Measurements from ENCODE around the gene ZNF763. TPM values are rescaled to one million over a fixed set of nuclear protein-coding genes. Genes with fewer than 3 reads are reported as not detected.
A peak's percentile ranks its signal among the peaks of the same experiment; 100 is the strongest.
"Not testable (repeated sequence)": the region's sequence is repeated elsewhere in the genome, so short reads cannot be mapped to it uniquely, and the experiment has no call there.

The ZNF763 gene
- 1 to 10 TPM; 4.8 to 7.7 (median 5.8) TPM for total RNA-seq
- 10.7 TPM for total RNA-seq (2013)

DNA sequence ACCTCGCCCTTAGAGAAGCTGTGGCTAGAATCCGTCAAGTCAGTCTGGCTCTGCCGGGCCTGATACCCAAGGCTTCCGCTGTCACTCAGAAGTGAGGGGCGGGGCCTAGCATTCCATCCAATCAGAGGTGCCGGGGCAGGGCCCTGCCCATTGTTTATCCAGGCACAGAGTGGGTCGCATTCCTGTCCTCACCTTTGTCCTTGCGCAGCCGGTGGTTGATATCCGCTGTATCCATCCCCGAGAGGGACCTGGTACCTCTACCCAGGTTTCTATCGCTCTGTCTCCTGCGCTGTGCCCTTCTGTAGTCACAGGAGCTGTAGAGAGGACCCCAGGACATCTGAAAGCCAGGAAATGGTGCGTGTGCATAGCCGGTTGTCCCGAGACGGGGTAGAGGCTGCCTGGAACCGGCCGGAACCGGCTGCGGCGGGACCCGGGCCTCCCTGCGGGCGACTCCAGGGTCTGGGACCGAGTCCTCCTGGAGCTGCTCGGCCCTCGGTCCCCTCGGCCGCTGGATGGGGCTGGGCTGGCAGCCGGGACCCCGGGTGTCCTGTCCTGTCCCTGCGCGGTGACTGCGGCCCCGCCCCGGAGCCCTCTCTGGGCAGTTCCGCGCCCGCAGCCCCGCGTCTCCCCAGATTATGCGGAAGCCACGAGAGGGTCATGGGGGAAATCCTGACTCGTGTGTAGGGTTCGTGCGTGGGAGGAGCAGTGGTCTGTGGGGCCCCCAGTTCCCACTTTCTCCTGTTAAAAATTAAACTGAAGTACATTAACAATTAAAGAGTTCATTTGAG lies at the start of gene ZNF763:
Gene ZNF763, plus strand, starts transcription at position 183 of the 788 bp plus-strand sequence. Its CDS starts 169 bp downstream, at position 352.
- intact Hi-C loops (cut with micrococcal nuclease), result loop anchor here (1.0 to 5.0 kb wide), 4 partner anchors 23 to 176 kb away; partner anchors contain the start of gene ZNF700
- H3K27me3 Mint-ChIP-seq (ENCODE audit: low read depth in 2 of 2), result no peaks in the 10 kb centered on the region
- H3K4me1 ChIP-seq (ENCODE audit: control insufficient read depth, insufficient read depth, low read length), result peaks cover 18% of the 10 kb centered on the region
- peak within 1 kb of the TSS; percentile 90 for H3K4me3 Mint-ChIP-seq
- peak; percentile 90 to 92 for DNase-seq
- no peaks in the 10 kb centered on the region for H3K36me3 Mint-ChIP-seq
- ATAC-seq, result peak; percentile 89 to 94 (median 90)
- H3K9me3 ChIP-seq (ENCODE audit: control insufficient read depth, insufficient read depth, low read length), result no peaks in the 10 kb centered on the region
- peak within 1 kb of the TSS; percentile 91 for H3K27ac ChIP-seq (ENCODE audit: low read length)
- H3K27me3 ChIP-seq (ENCODE audit: control insufficient read depth, insufficient read depth, low read length), result no peaks in the 10 kb centered on the region
- under 1% methylated on average over 47 of the region's 47 CpGs for WGBS (ENCODE audit: insufficient coverage)
- H3K9me3 Mint-ChIP-seq, result no peaks in the 10 kb centered on the region
- peak within 1 kb of the TSS; percentile 95 for H3K27ac Mint-ChIP-seq
- H3K4me3 ChIP-seq (ENCODE audit: low read length), result peak within 1 kb of the TSS; percentile 86
- H3K36me3 ChIP-seq (ENCODE audit: control insufficient read depth, insufficient read depth, low read length), result no peaks in the 10 kb centered on the region
- peaks cover 22 to 28% of the 10 kb centered on the region in 2 donors for H3K4me1 Mint-ChIP-seq
- TF ChIP-seq, protein P1, sequence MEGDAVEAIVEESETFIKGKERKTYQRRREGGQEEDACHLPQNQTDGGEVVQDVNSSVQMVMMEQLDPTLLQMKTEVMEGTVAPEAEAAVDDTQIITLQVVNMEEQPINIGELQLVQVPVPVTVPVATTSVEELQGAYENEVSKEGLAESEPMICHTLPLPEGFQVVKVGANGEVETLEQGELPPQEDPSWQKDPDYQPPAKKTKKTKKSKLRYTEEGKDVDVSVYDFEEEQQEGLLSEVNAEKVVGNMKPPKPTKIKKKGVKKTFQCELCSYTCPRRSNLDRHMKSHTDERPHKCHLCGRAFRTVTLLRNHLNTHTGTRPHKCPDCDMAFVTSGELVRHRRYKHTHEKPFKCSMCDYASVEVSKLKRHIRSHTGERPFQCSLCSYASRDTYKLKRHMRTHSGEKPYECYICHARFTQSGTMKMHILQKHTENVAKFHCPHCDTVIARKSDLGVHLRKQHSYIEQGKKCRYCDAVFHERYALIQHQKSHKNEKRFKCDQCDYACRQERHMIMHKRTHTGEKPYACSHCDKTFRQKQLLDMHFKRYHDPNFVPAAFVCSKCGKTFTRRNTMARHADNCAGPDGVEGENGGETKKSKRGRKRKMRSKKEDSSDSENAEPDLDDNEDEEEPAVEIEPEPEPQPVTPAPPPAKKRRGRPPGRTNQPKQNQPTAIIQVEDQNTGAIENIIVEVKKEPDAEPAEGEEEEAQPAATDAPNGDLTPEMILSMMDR (IDR thresholded peaks at IDR 0.05), result no peak

DNA sequence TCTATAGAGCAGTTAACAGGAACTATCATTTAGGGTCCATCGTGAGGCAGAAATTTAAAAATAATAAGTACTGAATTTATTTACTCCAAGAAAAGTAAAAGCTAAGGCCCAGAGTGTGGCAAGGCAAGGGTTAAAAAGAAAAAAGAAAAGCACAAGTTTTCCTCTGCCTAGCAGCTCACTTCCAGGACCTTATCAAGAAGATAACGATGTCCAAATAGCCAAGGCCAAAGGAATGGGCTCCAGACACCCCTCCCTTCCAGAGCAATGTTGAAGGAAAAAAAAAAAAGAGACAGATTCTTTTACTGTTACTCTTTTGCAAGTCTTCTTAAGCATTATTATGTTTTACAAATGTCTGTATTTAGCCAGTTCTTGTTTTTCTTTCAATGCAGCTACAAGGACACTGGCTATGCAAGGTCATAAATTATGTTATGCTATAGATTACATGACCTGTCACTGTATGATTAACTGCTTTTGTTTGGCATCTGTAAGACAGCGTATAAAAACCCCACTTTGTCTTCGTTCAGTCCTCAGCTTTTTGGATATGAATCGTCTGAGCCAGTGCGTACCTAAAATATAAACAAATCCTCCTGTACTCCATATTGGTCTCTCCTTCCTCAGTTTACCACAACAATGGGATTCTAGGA lies 42.9 kb upstream of the ZNF763 start:
- intact Hi-C loops (cut with micrococcal nuclease), result loop anchor here (5.0 kb wide), 2 partner anchors 135 to 425 kb away; no protein-coding TSS in a partner anchor
- ATAC-seq, result no peak

DNA sequence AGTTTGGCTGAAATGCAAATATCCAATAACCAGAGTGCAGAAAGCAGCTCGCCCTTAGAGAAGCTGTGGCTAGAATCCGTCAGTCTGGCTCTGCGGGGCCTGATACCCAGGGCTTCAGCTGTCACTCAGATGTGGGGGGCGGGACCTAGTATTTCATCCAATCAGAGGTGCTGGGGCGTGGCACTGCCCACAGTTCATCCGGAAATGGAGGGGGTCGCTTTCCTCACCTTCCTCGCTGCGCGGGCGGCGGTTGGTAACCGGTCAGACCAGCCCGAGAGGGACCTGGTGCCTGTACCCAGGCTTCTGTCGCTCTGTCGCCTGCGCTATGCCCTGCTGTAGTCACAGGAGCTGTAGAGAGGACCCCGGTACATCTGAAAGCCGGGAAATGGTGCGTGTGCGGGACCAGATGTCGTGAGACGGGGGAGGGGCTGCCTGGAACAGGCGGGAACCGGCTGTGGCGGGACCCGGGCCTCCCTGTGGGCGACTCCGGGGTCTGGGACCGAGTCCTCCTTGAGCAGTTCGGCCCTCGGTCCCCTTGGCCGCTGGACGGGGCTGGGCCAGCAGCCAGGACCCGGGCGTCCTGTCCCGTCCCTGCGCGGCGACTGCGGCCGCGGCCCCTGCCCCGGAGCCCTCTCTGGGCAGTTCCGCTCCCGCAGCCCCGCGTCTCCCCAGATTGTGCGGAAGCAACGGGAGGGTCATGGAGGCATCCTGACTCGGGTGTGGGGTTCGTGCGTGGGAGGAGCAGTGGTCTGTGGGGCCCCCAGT lies 39.8 kb upstream of the ZNF763 start, which contains the start of gene ZNF700:
Gene ZNF700, plus strand, starts transcription at position 222 of the 765 bp plus-strand sequence. Its CDS starts 104 bp downstream, at position 326.
- Mint-ChIP-seq H3K4me1 (peaks cover 50 to 54% of the 10 kb centered on the region in 2 donors), H3K4me3 (peak within 1 kb of the TSS; percentile 97), H3K36me3 (no peaks in the 10 kb centered on the region), H3K27me3 (ENCODE audit: low read depth in 2 of 2) (peaks cover 0 to 4% of the 10 kb centered on the region in 2 donors), H3K9me3 (no peaks in the 10 kb centered on the region), H3K27ac (peak within 1 kb of the TSS; percentile 97 to 99)
- TF ChIP-seq, protein P1 (IDR thresholded peaks at IDR 0.05), result no peak
- Histone ChIP-seq H3K4me3 (ENCODE audit: low read length) (peak within 1 kb of the TSS; percentile 69), H3K27me3 (ENCODE audit: control insufficient read depth, insufficient read depth, low read length) (no peaks in the 10 kb centered on the region), H3K4me1 (ENCODE audit: control insufficient read depth, insufficient read depth, low read length) (peaks cover 30% of the 10 kb centered on the region), H3K9me3 (ENCODE audit: control insufficient read depth, insufficient read depth, low read length) (no peaks in the 10 kb centered on the region), H3K36me3 (ENCODE audit: control insufficient read depth, insufficient read depth, low read length) (no peaks in the 10 kb centered on the region), H3K27ac (ENCODE audit: low read length) (peak within 1 kb of the TSS; percentile 84)
- peak; percentile 85 to 95 for DNase-seq
- intact Hi-C loops (cut with micrococcal nuclease), result loop anchor here (1.0 to 5.0 kb wide), 6 partner anchors 39 to 422 kb away; partner anchors contain the start of gene ZNF491
- peak; percentile 88 to 96 (median 91) for ATAC-seq
- WGBS (ENCODE audit: insufficient coverage), result under 1% methylated on average over 53 of the region's 53 CpGs

More for the DNA sequence above, 42.9 kb upstream of the ZNF763 start:
- no peak overlapping the region for H3K4me3 Mint-ChIP-seq
- Histone ChIP-seq H3K27me3 (ENCODE audit: control insufficient read depth, insufficient read depth, low read length) (no peaks in the 10 kb centered on the region), H3K4me3 (ENCODE audit: low read length) (no peak overlapping the region), H3K27ac (ENCODE audit: low read length) (no peak overlapping the region), H3K36me3 (ENCODE audit: control insufficient read depth, insufficient read depth, low read length) (no peaks in the 10 kb centered on the region), H3K9me3 (ENCODE audit: control insufficient read depth, insufficient read depth, low read length) (no peaks in the 10 kb centered on the region), H3K4me1 (ENCODE audit: control insufficient read depth, insufficient read depth, low read length) (peaks cover 27% of the 10 kb centered on the region)
- no peaks in the 10 kb centered on the region for H3K9me3 Mint-ChIP-seq
- TF ChIP-seq, protein P1 (IDR thresholded peaks at IDR 0.05), result no peak
- WGBS (ENCODE audit: insufficient coverage), result 63% methylated on average over 6 of the region's 6 CpGs
- no peak overlapping the region for H3K27ac Mint-ChIP-seq
- no peak for DNase-seq
- H3K4me1 Mint-ChIP-seq, result peaks cover 35 to 38% of the 10 kb centered on the region in 2 donors
- peaks cover 0 to 8% of the 10 kb centered on the region in 2 donors for H3K27me3 Mint-ChIP-seq (ENCODE audit: low read depth in 2 of 2)
- H3K36me3 Mint-ChIP-seq, result no peaks in the 10 kb centered on the region

DNA sequence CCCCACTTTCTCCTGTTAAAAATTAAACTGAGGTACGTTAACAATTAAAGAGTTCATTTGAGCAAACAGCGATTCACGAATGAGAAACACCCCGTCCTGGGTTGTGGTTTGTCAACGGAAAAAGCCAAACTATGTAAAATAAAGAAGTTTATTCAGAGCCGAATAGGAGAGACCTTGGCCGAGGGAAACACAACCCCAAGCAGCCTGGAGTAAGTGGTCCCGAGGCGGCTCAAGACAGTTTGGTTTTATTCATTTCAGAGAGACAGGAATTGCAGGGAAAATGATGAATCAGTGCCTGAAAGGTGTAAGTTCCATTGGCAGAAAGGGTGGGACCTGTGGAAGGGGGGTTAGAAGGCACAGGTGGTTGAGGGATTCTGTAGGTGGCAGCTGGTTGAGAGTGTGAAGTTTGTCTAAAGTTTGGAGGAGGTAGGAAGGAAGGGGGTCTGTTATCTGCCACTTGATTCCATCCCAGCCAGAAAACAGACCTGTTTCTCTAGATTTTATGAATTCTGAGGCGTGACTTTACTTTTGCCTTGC lies 39.1 kb upstream of the ZNF763 start:
- Mint-ChIP-seq H3K4me3 (peak overlapping the region; percentile 97), H3K4me1 (peaks cover 54 to 60% of the 10 kb centered on the region in 2 donors), H3K27ac (peak overlapping the region; percentile 97 to 99)
- H3K27me3 Mint-ChIP-seq (ENCODE audit: low read depth in 2 of 2); DNase-seq; H3K9me3 Mint-ChIP-seq; H3K36me3 Mint-ChIP-seq; H3K27me3 ChIP-seq (ENCODE audit: control insufficient read depth, insufficient read depth, low read length); H3K9me3 ChIP-seq (ENCODE audit: control insufficient read depth, insufficient read depth, low read length); ATAC-seq; H3K36me3 ChIP-seq (ENCODE audit: control insufficient read depth, insufficient read depth, low read length): not testable (repeated sequence)
- intact Hi-C loops (cut with micrococcal nuclease), result loop anchor here (1.0 to 5.0 kb wide), 3 partner anchors 39 to 128 kb away; partner anchors contain the start of gene ZNF491
- H3K27ac ChIP-seq (ENCODE audit: low read length), result peak overlapping the region; percentile 84
- 5% methylated on average over 10 of the region's 10 CpGs for WGBS (ENCODE audit: insufficient coverage)
- H3K4me1 ChIP-seq (ENCODE audit: control insufficient read depth, insufficient read depth, low read length), result peaks cover 33% of the 10 kb centered on the region
- H3K4me3 ChIP-seq (ENCODE audit: low read length), result peak overlapping the region; percentile 69

All from natural killer cell (primary cell).